Measurements from ENCODE around the gene ENKD1.

The ENKD1 gene

DNA sequence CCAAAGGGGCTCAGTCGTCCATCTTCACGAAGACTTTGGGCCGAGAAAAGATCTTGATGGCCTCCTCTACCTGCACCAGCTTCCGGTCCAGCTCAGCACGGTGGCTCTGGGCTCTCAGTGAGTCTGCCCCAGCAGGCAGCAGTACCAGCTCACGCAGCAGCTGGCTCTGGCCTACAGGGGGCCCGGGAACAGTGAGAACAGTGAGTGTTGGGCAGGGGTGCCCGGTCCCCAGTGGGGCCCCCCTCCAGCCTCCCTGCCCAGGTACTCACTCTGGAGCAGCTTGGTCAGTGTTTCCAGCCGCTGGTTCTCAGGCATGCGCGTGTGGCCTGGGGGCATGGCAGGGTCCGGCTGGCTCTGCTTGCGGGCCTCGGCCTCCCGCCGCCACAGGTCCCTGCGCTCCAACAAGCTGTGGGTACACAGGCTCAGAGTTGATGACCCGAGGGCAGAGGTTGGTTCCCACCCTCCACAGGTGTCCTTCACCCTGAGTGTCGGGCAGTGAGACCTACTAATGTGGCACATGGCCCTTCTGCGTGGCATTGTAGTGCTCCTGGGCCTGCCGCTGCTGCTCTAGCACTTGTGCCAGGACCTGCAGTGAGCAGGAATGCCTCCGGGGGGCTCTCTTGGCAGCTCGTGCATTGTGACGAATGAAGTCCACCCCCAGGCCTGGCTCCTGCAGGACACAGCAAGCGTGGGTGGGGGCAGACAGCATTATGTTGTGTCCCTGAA lies 3.2 kb downstream of the ENKD1 start:
- ATAC-seq, result no peak
- TF ChIP-seq PPARA (CRISPR knock-in tag; IDR thresholded peaks at IDR 0.05; ENCODE audit: borderline replicate concordance), result no peak
- TF ChIP-seq SNAI2 (CRISPR knock-in tag; IDR thresholded peaks at IDR 0.05), result no peak
- no peak for TF ChIP-seq ISL1 (CRISPR knock-in tag; IDR thresholded peaks at IDR 0.05)
- no peak for TF ChIP-seq CSRNP3 (CRISPR knock-in tag; IDR thresholded peaks at IDR 0.05)
- no peak for TF ChIP-seq GLIS3 (CRISPR knock-in tag; IDR thresholded peaks at IDR 0.05)
- no peak for TF ChIP-seq TCF4 (CRISPR knock-in tag; IDR thresholded peaks at IDR 0.05; ENCODE audit: borderline replicate concordance)
- TF ChIP-seq CSDC2 (CRISPR knock-in tag; IDR thresholded peaks at IDR 0.05), result no peak
- TF ChIP-seq, protein P1, sequence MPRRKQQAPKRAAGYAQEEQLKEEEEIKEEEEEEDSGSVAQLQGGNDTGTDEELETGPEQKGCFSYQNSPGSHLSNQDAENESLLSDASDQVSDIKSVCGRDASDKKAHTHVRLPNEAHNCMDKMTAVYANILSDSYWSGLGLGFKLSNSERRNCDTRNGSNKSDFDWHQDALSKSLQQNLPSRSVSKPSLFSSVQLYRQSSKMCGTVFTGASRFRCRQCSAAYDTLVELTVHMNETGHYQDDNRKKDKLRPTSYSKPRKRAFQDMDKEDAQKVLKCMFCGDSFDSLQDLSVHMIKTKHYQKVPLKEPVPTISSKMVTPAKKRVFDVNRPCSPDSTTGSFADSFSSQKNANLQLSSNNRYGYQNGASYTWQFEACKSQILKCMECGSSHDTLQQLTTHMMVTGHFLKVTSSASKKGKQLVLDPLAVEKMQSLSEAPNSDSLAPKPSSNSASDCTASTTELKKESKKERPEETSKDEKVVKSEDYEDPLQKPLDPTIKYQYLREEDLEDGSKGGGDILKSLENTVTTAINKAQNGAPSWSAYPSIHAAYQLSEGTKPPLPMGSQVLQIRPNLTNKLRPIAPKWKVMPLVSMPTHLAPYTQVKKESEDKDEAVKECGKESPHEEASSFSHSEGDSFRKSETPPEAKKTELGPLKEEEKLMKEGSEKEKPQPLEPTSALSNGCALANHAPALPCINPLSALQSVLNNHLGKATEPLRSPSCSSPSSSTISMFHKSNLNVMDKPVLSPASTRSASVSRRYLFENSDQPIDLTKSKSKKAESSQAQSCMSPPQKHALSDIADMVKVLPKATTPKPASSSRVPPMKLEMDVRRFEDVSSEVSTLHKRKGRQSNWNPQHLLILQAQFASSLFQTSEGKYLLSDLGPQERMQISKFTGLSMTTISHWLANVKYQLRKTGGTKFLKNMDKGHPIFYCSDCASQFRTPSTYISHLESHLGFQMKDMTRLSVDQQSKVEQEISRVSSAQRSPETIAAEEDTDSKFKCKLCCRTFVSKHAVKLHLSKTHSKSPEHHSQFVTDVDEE (CRISPR knock-in tag; IDR thresholded peaks at IDR 0.05), result no peak
- no peak for TF ChIP-seq ZFP30 (CRISPR knock-in tag; IDR thresholded peaks at IDR 0.05)
- no peak for TF ChIP-seq ZNF8 (CRISPR knock-in tag; IDR thresholded peaks at IDR 0.05)
- TF ChIP-seq ZFP3 (CRISPR knock-in tag; IDR thresholded peaks at IDR 0.05), result no peak
- TF ChIP-seq BACH2 (CRISPR knock-in tag; IDR thresholded peaks at IDR 0.05; ENCODE audit: borderline replicate concordance), result no peak

DNA sequence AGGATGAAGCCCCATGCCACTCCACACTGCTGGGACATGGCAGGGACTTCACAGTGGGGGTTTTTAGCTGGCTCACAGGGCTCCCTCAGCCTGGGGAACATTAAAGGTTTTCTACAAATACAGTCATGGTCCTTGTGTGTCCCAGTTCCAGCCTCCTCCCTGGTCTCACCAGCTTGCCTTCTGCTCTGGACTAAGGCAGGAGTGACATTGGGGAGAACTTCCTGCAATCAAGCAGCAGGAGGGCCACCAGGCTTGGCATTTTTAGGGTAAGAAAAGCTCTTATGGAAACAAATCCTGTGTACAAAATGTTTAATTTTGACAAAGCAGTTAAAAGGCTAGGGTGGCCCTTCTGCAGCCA lies 3.9 kb downstream of the ENKD1 start:
- no peak for ATAC-seq
- TF ChIP-seq PATZ1 (CRISPR knock-in tag; IDR thresholded peaks at IDR 0.05; ENCODE audit: borderline replicate concordance) (no peak), ZNF70 (CRISPR knock-in tag; IDR thresholded peaks at IDR 0.05) (no peak), TOX (CRISPR knock-in tag; IDR thresholded peaks at IDR 0.05; ENCODE audit: borderline replicate concordance) (no peak), ZNF8 (CRISPR knock-in tag; IDR thresholded peaks at IDR 0.05) (no peak), ZFP3 (CRISPR knock-in tag; IDR thresholded peaks at IDR 0.05) (no peak), ISL1 (CRISPR knock-in tag; IDR thresholded peaks at IDR 0.05) (no peak), CSRNP3 (CRISPR knock-in tag; IDR thresholded peaks at IDR 0.05) (no peak), CSDC2 (CRISPR knock-in tag; IDR thresholded peaks at IDR 0.05) (no peak), ZC3H10 (CRISPR knock-in tag; IDR thresholded peaks at IDR 0.05) (no peak), ESRRG (CRISPR knock-in tag; IDR thresholded peaks at IDR 0.05) (no peak), ZNF565 (CRISPR knock-in tag; conservative IDR thresholded peaks at IDR 0.05; ENCODE audit: low read depth) (no peak), OSR1 (CRISPR knock-in tag; IDR thresholded peaks at IDR 0.05) (no peak), BACH2 (CRISPR knock-in tag; IDR thresholded peaks at IDR 0.05; ENCODE audit: borderline replicate concordance) (no peak), TCF4 (CRISPR knock-in tag; IDR thresholded peaks at IDR 0.05; ENCODE audit: borderline replicate concordance) (no peak), SNAI2 (CRISPR knock-in tag; IDR thresholded peaks at IDR 0.05) (no peak)
- TF ChIP-seq, protein P1 (CRISPR knock-in tag; IDR thresholded peaks at IDR 0.05), result no peak
- TF ChIP-seq, protein P2, sequence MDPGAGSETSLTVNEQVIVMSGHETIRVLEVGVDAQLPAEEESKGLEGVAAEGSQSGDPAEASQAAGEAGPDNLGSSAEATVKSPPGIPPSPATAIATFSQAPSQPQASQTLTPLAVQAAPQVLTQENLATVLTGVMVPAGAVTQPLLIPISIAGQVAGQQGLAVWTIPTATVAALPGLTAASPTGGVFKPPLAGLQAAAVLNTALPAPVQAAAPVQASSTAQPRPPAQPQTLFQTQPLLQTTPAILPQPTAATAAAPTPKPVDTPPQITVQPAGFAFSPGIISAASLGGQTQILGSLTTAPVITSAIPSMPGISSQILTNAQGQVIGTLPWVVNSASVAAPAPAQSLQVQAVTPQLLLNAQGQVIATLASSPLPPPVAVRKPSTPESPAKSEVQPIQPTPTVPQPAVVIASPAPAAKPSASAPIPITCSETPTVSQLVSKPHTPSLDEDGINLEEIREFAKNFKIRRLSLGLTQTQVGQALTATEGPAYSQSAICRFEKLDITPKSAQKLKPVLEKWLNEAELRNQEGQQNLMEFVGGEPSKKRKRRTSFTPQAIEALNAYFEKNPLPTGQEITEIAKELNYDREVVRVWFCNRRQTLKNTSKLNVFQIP (CRISPR knock-in tag; IDR thresholded peaks at IDR 0.05; ENCODE audit: borderline replicate concordance, low read depth), result no peak

Measured in SK-N-SH treated with all-trans-retinoic acid at 6 μM for 48 hours (cell line).